Measurements from ENCODE around the gene ATRNL1. TPM values are rescaled to one million over a fixed set of nuclear protein-coding genes. Genes with fewer than 3 reads are reported as not detected.
"Not testable (repeated sequence)": the region's sequence is repeated elsewhere in the genome, so short reads cannot be mapped to it uniquely, and the experiment has no call there.

The ATRNL1 gene
- total RNA-seq, 2 donors from 2014 or later: 0.89 to 9.0 TPM

DNA sequence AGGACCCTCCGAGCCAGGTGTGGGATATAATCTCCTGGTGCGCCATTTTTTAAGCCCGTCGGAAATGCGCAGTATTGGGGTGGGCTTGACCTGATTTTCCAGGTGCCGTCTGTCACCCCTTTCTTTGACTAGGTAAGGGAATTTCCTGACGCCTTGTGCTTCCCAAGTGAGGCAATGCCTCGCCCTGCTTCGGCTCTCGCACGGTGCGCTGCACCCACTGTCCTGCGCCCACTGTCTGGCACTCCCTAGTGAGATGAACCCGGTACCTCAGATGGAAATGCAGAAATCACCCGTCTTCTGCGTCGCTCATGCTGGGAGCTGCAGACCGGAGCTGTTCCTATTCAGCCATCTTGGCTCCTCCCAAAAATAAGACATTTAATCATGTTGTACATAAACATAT, 443.2 kb downstream of the ATRNL1 start:
- ATAC-seq; intact Hi-C loops (cut with DNase I, micrococcal nuclease); DNase-seq: not testable (repeated sequence)

DNA sequence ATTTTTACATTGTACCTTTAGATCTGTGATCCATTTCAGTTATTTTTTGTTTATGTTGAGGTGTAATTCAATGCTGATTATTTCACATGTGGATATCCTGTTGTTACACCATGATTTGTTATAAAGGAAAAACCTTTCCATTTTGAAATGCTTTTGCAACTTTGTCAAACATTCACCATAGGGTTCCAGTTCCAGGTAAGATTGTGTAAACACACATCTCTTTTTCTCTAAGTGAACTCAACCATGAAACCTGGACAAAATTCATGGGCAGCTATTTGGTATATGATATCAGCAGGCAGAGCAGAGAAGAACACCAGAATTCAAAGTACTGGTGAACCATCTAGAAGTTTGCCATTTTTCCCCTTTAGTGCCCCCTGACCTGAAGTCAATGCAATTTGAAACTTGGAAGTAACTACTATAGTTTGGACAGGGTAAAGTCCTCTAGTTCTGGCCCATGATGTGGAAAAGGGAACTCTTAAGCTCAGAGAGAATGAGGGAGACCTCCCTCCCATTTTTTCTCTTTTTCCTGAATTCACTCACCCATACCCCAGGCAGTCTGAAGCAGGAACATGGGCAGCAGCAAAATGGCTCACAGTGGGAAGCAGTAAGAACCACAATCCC, 446.1 kb downstream of the ATRNL1 start:
- intact Hi-C loops (cut with DNase I, micrococcal nuclease): no loop called here
- ATAC-seq (no peak), DNase-seq (no peak)

DNA sequence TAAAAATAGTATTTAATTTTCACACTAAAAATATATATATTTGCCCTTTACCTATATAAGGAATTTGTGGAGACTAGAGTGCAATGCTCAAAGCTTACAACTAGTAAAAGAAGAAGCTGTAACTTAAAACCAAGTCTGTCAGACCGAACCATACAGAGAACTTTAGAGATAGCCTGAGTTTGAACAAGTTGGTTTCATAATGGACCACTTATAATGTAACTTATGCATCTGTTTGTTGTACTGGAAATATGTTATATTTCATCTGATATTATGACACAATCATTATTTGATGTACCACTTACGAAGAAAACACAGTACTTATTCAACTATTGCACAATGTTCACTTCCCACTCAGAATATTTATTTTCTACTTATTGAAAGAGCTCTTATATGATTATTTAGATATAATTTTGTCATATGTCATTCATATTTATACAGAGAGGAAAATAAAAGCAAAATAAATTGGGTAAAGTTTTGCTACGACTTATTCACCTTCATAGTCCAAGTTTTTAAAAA, 462.8 kb downstream of the ATRNL1 start:
- intact Hi-C loops (cut with DNase I, micrococcal nuclease): no loop called here
- DNase-seq: no peak
- ATAC-seq: no peak

DNA sequence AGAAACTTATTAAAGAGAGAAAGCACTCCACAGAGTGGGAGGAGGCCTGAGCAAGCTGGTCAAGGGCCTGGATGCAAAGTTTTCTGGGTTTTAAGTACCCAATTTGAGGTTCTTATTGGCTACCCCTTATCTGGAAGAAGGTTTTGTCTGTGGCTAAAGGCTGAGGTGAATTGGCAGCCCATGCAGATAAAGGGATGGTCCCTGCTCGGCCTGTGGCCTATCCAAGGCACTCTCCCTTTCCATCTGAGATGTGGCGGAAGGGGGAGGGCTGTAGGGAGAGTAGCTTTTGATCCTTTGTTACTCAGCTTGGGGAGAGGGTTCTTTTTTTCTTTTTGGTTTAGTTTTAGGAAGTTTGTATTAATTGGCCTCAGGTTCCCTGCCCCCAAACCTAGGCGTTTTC, 465.1 kb downstream of the ATRNL1 start:
- DNase-seq (no peak), ATAC-seq (no peak)
- intact Hi-C loops (cut with DNase I, micrococcal nuclease): no loop called here

DNA sequence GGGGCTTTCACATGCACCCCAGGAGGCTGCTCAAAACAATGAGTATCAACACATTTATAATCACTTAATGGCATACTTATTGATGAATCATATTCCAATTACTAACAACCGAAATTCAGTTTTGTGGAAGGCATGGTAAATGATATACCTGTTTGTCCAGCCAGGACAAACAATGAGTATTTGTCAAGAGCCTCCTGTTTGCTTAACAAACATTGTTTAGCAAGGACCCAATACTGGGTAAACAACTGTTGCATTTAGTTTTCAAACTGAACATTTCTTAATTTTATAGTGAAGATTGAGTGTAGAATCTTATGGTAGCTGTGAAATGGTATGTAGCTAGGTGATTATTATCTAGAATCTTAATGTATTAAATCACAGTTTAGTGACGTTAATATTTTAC, 473.7 kb downstream of the ATRNL1 start:
- intact Hi-C loops (cut with DNase I, micrococcal nuclease): no loop called here

DNA sequence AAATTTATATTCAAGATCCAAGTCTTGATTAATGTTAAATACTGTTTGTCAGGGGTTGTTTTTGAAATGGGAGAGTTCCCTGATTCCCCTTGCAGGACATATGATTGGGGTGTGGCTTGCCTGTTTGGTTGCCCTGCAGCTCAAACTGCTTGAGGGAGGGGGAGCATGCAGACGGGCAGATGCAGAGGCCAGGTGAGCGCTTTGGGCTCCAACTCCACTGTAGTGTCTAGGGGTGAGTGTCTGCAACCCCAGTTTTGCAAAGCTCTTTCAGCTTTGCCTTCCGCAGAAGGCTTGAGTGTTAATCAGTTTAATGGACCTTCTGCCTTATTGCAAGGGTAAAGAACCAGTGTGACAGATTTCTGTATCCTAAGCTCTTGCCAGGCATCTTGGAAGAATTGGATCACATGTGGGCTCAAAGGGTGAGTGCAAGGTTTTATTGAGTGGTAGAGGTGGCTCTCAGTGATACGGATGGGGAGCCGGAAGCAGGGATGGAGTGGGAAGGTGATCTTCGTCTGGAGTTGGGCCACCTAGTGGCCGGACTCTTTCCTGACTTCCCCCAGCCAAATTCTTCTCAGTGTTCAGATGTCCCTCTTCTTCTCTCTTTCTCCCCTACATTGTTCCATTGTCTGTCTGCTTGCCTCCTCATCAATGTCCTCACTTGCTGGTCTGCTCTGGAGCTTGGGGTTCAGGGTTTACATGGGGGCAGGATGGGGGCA, 479.7 kb downstream of the ATRNL1 start:
- ATAC-seq (no peak), DNase-seq (no peak)
- intact Hi-C loops (cut with DNase I, micrococcal nuclease): no loop called here

More for the DNA sequence above, 473.7 kb downstream of the ATRNL1 start:
- DNase-seq (no peak), ATAC-seq (no peak)

DNA sequence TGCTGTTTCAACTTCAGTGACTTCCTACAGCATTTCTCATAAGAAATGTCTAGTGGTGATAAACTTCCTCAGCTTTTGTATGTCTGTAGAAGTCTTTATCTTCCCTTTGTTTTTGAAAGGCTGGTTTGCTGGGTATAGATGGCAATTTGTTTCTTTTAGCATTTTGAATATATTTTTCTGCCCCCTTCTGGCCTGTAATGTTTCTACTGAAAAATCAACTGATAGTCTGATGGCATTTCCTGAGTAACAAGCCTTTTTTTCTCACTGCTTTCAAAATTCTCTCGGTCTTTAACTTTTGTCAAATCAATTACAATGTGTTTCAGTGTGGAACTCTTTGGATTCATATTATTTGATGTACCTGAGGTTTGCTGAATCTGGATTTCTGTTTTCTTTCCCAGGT, 487.1 kb downstream of the ATRNL1 start:
- intact Hi-C loops (cut with DNase I, micrococcal nuclease): no loop called here
- ATAC-seq (no peak), DNase-seq (no peak)

DNA sequence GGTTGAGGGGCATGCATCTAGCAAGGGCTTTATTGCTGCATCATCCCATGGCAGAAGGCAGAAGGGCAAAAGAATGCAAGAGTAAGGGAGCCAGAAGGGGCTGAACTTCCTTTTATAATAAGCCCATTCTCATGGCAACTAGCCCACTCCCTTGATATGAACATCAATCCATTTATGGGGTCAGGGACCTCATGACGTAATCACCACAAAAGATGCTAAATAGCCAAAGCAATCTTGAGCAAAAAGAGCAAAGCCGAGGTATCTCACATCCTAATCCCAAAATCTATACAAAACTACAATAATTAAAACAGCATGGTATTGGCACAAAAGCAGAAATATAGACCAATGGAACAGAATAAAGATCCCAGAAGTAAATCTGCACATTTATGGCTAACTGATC, 499.9 kb downstream of the ATRNL1 start:
- ATAC-seq: no peak
- DNase-seq: no peak
- intact Hi-C loops (cut with DNase I, micrococcal nuclease): no loop called here

DNA sequence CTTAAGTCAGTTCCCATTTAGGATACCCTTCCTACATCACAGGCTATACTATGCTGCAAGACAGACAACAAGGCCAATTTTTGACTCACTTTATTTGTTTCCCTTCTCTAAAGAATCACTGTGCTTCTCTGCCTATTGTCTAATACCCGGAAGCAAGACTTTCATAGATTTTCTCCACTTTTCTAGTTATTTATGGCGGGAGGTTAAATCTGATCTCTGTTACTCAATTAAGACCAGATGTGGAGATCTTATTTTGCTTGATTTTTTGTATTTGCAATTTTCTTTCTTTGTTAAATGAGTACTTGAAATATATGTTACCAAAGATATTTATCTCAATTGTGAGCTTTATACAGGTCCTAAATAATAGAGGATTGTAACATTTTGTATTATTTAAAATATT, 511.5 kb downstream of the ATRNL1 start:
- DNase-seq (no peak), ATAC-seq (no peak)
- intact Hi-C loops (cut with DNase I, micrococcal nuclease): no loop called here

DNA sequence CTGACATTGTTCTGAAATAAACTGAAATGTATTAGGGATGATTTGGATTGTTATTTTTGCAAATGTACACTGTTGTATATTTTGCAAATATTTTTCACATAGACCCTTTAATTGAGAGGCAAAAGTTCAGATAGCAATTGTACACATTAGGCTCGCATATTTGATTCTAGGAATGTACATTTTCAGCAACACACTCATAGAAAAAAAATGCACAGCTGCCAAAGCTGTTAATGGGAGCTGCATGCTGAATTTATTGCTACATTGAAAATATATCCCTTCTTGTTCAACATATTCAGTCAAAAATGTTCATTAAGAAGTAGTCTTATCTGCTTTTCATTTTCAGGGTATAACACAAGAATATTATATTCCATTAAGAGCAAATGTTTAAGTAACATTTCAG, 512.9 kb downstream of the ATRNL1 start:
- DNase-seq (no peak), ATAC-seq (no peak)
- intact Hi-C loops (cut with DNase I, micrococcal nuclease): no loop called here

DNA sequence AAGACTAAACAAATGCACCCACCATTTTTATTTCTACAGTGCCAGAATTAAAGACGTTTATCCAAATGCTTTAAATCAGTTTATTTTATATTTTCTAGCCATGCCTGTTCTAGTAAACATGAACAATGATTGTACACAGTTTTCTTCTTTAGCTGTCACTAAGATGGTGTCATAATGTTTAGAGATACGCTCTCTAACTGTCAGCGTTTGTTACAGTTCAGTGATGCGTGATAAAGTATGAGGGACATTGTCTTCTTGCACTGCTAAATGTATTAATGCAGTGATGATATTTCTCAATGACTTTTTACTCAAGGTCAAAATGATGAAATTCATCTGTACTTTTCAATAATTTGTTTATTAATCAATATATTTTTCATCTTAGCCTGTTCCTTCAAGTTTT, 513.6 kb downstream of the ATRNL1 start:
- ATAC-seq: no peak
- no peak for DNase-seq
- intact Hi-C loops (cut with DNase I, micrococcal nuclease): no loop called here

DNA sequence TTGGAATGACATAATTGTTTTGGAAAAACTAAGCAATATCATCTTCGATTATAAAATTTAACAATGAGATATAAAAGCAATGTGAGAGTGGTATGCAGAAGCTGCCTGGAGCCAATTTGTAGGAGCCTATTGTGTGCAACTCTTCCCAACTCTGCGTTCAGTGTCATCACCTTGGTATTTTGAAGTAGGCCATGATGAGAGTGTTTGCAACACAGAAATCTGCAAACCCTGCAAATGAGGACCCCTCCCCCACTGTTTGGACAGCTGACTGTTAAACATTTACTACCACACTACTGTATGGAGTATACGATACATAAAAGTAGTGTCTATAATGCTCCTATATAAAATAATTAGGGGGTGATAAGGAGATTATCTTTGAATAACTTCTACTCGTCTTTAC, 531.3 kb downstream of the ATRNL1 start:
- no peak for DNase-seq
- ATAC-seq: no peak
- intact Hi-C loops (cut with DNase I, micrococcal nuclease): no loop called here

DNA sequence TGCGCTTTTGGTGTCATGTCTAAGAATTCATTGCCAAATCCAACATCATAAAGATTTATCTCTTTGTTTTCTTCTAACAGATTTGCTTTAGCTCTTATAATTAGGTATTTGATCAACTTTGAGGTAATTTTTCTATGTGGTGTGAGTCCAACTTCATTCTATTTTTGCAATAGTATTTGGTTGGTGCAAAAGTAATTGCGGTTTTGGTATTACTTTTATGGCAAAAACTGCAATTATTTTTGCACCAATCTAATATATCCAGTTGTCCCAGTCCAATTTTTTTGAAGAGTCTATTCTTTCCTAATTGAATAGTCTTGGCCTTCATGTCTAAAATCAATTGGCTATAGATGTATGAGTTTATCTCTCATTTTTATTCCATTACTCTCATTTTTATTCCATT, 535.5 kb downstream of the ATRNL1 start:
- DNase-seq (no peak), ATAC-seq (no peak)
- intact Hi-C loops (cut with DNase I, micrococcal nuclease): no loop called here

DNA sequence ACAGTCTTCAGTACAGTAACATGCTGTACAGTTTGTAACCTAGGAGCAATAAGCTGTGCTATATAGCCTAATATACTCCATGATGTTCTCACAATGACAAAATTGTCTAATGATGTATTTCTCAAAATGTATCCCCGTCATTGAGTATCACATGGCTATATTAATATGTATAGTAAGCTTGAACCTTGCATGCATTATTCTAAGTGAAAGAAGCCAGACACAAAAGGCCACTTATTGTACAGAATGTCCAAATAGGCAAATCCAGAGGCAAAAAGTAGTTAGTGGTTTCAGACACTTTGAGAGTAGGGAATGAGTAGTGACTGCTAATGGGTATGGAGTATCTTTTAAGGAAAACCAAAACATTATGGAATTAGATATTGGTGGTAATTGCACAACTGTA, 545.1 kb downstream of the ATRNL1 start:
- DNase-seq (no peak), ATAC-seq (no peak)
- intact Hi-C loops (cut with DNase I, micrococcal nuclease): no loop called here

DNA sequence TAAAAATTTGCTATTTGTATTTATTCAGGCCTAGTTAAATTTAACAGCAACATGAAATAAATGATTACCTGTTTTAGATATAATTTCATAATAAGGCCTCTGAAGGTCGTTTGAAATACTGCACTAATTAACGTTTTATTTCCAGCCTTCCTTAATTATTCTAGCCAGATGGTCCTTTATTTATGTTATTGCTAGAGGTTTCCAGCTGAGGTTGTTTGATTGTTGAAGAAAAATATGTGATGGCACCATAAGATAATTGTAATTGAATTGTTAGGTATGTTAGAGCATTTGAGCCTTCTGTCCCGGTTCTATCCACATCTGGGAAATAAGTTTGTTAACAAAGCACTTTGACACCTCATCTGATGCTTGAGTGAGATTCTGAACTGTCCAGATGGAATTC, 556.1 kb downstream of the ATRNL1 start:
- intact Hi-C loops (cut with DNase I, micrococcal nuclease): no loop called here
- no peak for DNase-seq
- no peak for ATAC-seq

DNA sequence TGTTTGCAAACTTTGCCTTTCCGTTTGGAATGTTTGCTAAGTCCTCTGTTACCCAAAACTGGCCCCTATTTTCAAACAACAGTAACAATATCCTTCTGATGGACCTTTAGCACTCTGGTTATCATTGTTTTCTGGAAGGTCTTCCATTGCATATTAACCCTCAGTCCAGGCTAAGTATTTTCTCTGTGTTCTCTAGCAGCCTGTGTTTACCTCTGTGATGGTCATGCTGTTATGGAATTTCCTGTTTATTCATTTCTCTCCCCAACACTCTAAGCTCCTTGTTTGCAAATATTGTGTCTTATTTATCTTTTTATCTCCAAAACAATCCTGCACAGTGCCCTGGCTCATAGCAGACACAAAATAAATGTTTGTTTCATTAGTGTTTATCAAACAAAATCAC, 560.3 kb downstream of the ATRNL1 start:
- ATAC-seq (no peak), DNase-seq (no peak)
- intact Hi-C loops (cut with DNase I, micrococcal nuclease): no loop called here

DNA sequence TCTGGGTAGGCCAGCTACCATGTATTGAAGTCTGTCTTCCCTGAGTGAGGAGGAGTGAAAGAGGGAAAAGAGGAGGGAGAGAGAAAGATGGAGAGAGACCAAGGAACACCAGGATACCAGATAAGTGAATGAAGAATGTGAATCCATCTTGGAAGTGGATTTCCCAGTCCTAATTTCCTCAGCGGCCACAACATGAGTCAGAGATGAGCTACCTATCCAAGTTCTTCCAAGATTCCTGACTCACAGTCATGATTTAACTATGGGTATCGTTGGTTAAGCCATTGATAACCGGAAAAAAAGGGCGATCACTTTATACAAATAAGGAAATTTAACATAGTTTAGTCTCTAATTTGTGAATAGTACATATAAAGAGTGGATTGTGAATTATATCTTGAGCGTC, 561.8 kb downstream of the ATRNL1 start:
- ATAC-seq (no peak), DNase-seq (no peak)
- intact Hi-C loops (cut with DNase I, micrococcal nuclease): no loop called here

DNA sequence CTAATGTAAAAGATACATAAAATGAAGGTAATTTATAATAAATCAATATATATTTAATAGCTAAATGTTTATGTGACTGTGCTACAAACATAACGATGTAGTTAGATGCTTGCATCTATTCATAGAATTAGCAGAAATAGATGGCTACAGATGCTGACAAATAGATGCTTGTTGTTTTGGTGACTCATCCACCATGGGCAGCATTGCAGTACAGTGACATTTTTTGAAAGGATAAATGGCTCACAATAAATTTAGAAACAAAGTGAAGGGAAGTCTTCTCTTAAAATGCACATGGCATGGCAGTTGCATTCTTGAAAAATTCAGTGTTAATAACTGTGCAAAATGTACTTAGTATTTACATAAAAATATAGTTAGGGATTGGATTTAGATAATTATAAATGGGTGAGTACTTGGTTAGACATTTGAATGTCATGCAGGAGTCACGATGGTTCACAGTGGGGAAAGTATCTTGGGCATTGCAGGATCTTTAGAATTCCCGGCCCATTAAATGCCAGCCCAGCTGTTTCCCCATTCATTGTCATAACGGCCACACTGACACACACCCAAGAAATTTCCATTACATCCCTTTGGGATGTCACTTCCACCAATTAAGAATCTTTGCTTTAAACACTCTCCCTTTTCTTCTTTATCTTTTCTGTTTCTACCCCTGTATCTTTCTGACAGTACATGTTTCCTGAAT, 564.1 kb downstream of the ATRNL1 start:
- intact Hi-C loops (cut with DNase I, micrococcal nuclease): no loop called here
- ATAC-seq (no peak), DNase-seq (no peak)

DNA sequence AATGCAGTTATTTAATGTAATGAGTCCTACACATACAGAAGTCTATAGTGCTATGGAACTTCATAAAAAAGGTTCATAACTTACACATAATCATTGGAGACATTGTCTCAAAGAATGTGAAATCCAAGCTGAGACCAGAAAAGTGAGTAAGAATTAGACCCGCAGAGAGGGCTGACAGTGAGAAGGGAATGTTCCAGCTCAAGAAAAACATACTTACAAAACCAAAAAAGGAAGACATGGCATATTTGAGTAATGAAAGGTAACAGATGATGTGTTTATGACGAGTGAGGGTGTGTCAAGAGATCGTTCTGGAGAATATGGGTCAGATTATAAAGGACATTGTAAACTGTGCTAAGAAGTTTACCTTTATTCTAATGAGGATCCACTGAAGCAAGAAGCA, 566.5 kb downstream of the ATRNL1 start:
- intact Hi-C loops (cut with DNase I, micrococcal nuclease): no loop called here
- DNase-seq: no peak
- ATAC-seq: no peak

DNA sequence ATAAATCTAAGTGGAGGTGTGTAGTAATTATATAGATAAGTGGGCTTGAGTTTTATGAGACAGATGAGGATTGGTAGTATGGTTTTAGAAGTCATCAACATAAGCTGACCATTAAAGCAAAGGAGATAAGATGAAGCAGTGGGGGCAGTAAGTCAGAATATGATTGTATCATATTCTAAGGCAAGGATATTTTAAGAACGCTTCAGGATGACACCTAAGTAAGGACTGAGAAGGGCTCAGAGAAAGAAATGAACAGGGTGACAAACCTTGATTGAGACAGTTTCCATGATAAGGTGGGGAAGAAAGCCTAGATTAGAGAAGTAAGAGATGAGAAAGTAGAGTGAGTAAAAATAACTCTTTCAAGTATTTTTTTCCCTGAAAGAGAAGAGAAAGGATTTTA, 567.2 kb downstream of the ATRNL1 start:
- intact Hi-C loops (cut with DNase I, micrococcal nuclease): no loop called here
- ATAC-seq (no peak), DNase-seq (no peak)
